Tibial nerve (tissue), 4 donors: ENCODE measurements around the gene GPN2.

Experiments
- EP300 ChIP-seq, 2 donors: sonication (generic); formaldehyde crosslinking; IDR thresholded peaks; one replicate each; pipeline ENCODE4 v1.6.1; 2017; ENCODE audit warnings: antibody characterized with exemption in 2 of 2, mild to moderate bottlenecking in 1 of 2
- POLR2A ChIP-seq, 2 donors: fragments of 450-650 bp; IDR thresholded peaks; one replicate each; pipeline ENCODE4 v1.6.1; 2017; ENCODE audit warnings: antibody characterized with exemption in 2 of 2, mild to moderate bottlenecking in 2 of 2, moderate library complexity in 2 of 2
- TF ChIP-seq, protein P1 (sequence below), 5 experiments: fragments of 200-600 bp in 3 of 5; fragments of 450-650 bp in 2 of 5; sonication (generic) in 3 of 5; IDR thresholded peaks; one replicate each; pipeline ENCODE4 v1.5.1; 2016 to 2019; ENCODE audit warnings: antibody characterized with exemption in 5 of 5, mild to moderate bottlenecking in 3 of 5, moderate library complexity in 2 of 5

DNA sequence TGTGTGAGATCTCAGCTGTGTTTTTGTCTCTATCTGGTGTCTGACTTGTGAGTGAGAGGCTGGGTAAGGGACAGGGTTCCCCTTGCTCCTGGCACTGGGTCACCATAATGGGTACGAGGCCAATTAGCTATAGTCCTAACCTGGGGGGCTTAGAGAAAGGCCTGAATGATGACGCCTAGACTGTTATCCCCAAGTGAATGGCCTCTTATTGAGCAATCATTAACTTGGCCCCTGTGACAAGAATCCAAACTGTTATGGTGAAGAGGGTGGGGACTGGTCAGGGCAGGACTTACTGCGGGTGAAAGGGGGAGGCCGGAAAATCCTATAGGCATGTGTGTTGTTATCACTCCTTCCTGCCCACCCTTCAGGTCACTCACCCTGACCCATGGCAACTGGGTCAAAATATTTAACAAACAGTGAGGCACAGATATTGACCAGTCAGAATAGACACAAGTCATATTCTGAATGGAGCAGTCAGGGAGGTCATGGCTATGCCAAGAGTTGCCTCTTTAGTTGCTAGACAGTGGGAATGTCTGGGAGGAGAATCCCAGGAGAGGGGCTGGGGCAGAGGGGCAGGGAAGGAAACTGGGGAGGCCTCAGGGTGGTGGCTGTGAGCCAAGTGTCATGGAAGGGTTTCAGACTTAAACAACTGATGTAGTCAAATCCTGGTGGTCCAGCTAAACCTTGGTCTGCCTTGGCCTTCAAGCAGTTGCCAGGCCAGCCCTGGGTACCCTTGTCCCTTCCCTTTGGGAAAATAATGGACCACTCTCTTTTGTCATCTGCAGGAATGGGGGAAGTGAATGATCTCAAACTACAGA lies 20.5 kb upstream of the GPN2 start:
- TF ChIP-seq, protein P1, sequence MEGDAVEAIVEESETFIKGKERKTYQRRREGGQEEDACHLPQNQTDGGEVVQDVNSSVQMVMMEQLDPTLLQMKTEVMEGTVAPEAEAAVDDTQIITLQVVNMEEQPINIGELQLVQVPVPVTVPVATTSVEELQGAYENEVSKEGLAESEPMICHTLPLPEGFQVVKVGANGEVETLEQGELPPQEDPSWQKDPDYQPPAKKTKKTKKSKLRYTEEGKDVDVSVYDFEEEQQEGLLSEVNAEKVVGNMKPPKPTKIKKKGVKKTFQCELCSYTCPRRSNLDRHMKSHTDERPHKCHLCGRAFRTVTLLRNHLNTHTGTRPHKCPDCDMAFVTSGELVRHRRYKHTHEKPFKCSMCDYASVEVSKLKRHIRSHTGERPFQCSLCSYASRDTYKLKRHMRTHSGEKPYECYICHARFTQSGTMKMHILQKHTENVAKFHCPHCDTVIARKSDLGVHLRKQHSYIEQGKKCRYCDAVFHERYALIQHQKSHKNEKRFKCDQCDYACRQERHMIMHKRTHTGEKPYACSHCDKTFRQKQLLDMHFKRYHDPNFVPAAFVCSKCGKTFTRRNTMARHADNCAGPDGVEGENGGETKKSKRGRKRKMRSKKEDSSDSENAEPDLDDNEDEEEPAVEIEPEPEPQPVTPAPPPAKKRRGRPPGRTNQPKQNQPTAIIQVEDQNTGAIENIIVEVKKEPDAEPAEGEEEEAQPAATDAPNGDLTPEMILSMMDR (IDR thresholded peaks at IDR 0.05), result no peak
- TF ChIP-seq POLR2A (IDR thresholded peaks at IDR 0.05), result no peak
- no peak for TF ChIP-seq EP300 (IDR thresholded peaks at IDR 0.05)
